ENCODE data around the gene ANKLE2. TPM values are rescaled to one million over a fixed set of nuclear protein-coding genes. Genes with fewer than 3 reads are reported as not detected.
"Not testable (repeated sequence)": the region's sequence is repeated elsewhere in the genome, so short reads cannot be mapped to it uniquely, and the experiment has no call there.

ANKLE2 gene
- total RNA-seq (2021; fragmentation: NEBNext Ultra II Directional; extraction: Animal tissue kit (Norgen Biotek cat#: 25700)), result 10 to 100 TPM; 43.7 to 54.6 (median 47.2) TPM
- long read RNA-seq, full-length matches to known transcripts, result 13 of 32 reads
- long read RNA-seq, partial matches to known transcripts, result 10 of 32 reads
- long read RNA-seq, other reads (novel, unspliced or antisense), result 9 of 32 reads

GRCh38 chr12:132761032-132761920 lies at the start of gene ANKLE2:
ANKLE2 (minus strand) TSS chr12:132761832; CDS start chr12:132761798, 34 bp downstream.
- Mint-ChIP-seq H3K27ac (peak within 1 kb of the TSS; percentile 94), H3K27me3 (ENCODE audit: insufficient read depth) (peaks cover 2% of the 10 kb centered on the region), H3K4me3 (peak within 1 kb of the TSS; percentile 97), H3K4me1 (ENCODE audit: low read depth) (peaks cover 21% of the 10 kb centered on the region), H3K9me3 (no peaks in the 10 kb centered on the region), H3K36me3 (ENCODE audit: low read depth) (peaks cover 7% of the 10 kb centered on the region)
- TF ChIP-seq CTCF (IDR thresholded peaks at IDR 0.05), result no peak
- DNase-seq, result peak; percentile 67

GRCh38 chr12:132809391-132809790 lies 47.8 kb upstream of the ANKLE2 start:
- peak; percentile 57 for TF ChIP-seq CTCF (IDR thresholded peaks at IDR 0.05)
- H3K36me3 Mint-ChIP-seq (ENCODE audit: low read depth), result peaks cover 50% of the 10 kb centered on the region
- not testable (repeated sequence) for H3K27me3 Mint-ChIP-seq (ENCODE audit: insufficient read depth)

GRCh38 chr12:132807295-132808092 lies 45.9 kb upstream of the ANKLE2 start:
- Mint-ChIP-seq H3K27me3 (ENCODE audit: insufficient read depth) (peaks cover 7% of the 10 kb centered on the region), H3K4me1 (ENCODE audit: low read depth) (peaks cover 5% of the 10 kb centered on the region), H3K27ac (no peak overlapping the region), H3K9me3 (no peaks in the 10 kb centered on the region), H3K4me3 (no peak overlapping the region), H3K36me3 (ENCODE audit: low read depth) (peaks cover 56% of the 10 kb centered on the region)
- DNase-seq, result no peak
- no peak for TF ChIP-seq CTCF (IDR thresholded peaks at IDR 0.05)

More at GRCh38 chr12:132809391-132809790, 47.8 kb upstream of the ANKLE2 start:
- not testable (repeated sequence) for H3K9me3 Mint-ChIP-seq, H3K27ac Mint-ChIP-seq, H3K4me3 Mint-ChIP-seq
- peak; percentile 12 for DNase-seq
- peaks cover 15% of the 10 kb centered on the region for H3K4me1 Mint-ChIP-seq (ENCODE audit: low read depth)

GRCh38 chr12:132806857-132807256 lies 45.2 kb upstream of the ANKLE2 start:
- Mint-ChIP-seq H3K4me3 (no peak overlapping the region), H3K27ac (no peak overlapping the region), H3K36me3 (ENCODE audit: low read depth) (peaks cover 54% of the 10 kb centered on the region), H3K9me3 (no peaks in the 10 kb centered on the region), H3K4me1 (ENCODE audit: low read depth) (no peaks in the 10 kb centered on the region), H3K27me3 (ENCODE audit: insufficient read depth) (peaks cover 5% of the 10 kb centered on the region)
- no peak for DNase-seq
- TF ChIP-seq CTCF (IDR thresholded peaks at IDR 0.05), result no peak

- no peak for DNase-seq
- Mint-ChIP-seq H3K9me3 (no peaks in the 10 kb centered on the region), H3K36me3 (ENCODE audit: low read depth) (peaks cover 58% of the 10 kb centered on the region), H3K27me3 (ENCODE audit: insufficient read depth) (peaks cover 10% of the 10 kb centered on the region), H3K4me3 (no peak overlapping the region), H3K4me1 (ENCODE audit: low read depth) (no peaks in the 10 kb centered on the region), H3K27ac (no peak overlapping the region)
- no peak for TF ChIP-seq CTCF (IDR thresholded peaks at IDR 0.05)
Observed at GRCh38 chr12:132804426-132804861, 42.8 kb upstream of the ANKLE2 start.

Measured in HFFc6 (cell line).